ENCODE measurements around the gene TBXAS1. TPM values are rescaled to one million over a fixed set of nuclear protein-coding genes. Genes with fewer than 3 reads are reported as not detected.

Gene TBXAS1
- polyA plus RNA-seq, 1 experiment = 53.2 TPM

- H3K27ac ChIP-seq (ENCODE audit: low read depth, low read length) = no peak overlapping the region
- ChIA-PET CTCF (interaction anchor here (0.6 kb wide), 1 partner anchor 247 kb away, joined by 3 read pairs; no protein-coding TSS in a partner anchor), POLR2A (no interaction called here)
- TF ChIP-seq, protein P1, sequence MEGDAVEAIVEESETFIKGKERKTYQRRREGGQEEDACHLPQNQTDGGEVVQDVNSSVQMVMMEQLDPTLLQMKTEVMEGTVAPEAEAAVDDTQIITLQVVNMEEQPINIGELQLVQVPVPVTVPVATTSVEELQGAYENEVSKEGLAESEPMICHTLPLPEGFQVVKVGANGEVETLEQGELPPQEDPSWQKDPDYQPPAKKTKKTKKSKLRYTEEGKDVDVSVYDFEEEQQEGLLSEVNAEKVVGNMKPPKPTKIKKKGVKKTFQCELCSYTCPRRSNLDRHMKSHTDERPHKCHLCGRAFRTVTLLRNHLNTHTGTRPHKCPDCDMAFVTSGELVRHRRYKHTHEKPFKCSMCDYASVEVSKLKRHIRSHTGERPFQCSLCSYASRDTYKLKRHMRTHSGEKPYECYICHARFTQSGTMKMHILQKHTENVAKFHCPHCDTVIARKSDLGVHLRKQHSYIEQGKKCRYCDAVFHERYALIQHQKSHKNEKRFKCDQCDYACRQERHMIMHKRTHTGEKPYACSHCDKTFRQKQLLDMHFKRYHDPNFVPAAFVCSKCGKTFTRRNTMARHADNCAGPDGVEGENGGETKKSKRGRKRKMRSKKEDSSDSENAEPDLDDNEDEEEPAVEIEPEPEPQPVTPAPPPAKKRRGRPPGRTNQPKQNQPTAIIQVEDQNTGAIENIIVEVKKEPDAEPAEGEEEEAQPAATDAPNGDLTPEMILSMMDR (IDR thresholded peaks at IDR 0.05; ENCODE audit: low read depth, low read length) = no peak
- DNase-seq (ENCODE audit: low read depth, low spot score) = no peak
- H3K4me3 ChIP-seq (ENCODE audit: low read depth, low read length) = no peak overlapping the region
- no peaks in the 10 kb centered on the region for H3K27me3 ChIP-seq (ENCODE audit: control insufficient read depth, insufficient read depth, low read length)
- peaks cover 6% of the 10 kb centered on the region for H3K9me3 ChIP-seq (ENCODE audit: control insufficient read depth, insufficient read depth, low read length)
Observed at GRCh38 chr7:139866047-139866837, 37.2 kb downstream of the TBXAS1 start.

DNA sequence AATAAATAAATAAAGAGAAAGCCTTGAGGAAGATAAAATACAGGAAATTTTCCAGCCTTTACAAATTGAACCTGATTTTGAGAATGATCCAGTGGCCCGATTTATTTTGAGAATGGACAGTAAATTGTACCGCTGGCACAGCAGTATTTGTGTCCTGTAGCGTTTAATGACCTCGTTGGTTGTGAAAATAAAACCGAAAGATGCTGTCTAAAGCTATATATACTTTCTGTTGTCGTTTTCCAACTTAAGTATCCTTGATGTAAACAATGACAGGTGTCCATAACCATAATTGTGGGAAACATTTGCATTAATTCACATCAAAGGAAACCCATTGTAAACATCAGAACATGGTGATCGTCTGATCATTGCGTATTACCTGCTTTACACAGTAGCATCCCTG is 38.8 kb downstream of the TBXAS1 start:
- Histone ChIP-seq H3K4me3 (ENCODE audit: low read depth, low read length) (no peak overlapping the region), H3K9me3 (ENCODE audit: control insufficient read depth, insufficient read depth, low read length) (peaks cover 6% of the 10 kb centered on the region), H3K27ac (ENCODE audit: low read depth, low read length) (no peak overlapping the region), H3K27me3 (ENCODE audit: control insufficient read depth, insufficient read depth, low read length) (no peaks in the 10 kb centered on the region)
- TF ChIP-seq, protein P1 (IDR thresholded peaks at IDR 0.05; ENCODE audit: low read depth, low read length) = no peak
- ChIA-PET CTCF (no interaction called here), POLR2A (no interaction called here)
- DNase-seq (ENCODE audit: low read depth, low spot score) = no peak

DNA sequence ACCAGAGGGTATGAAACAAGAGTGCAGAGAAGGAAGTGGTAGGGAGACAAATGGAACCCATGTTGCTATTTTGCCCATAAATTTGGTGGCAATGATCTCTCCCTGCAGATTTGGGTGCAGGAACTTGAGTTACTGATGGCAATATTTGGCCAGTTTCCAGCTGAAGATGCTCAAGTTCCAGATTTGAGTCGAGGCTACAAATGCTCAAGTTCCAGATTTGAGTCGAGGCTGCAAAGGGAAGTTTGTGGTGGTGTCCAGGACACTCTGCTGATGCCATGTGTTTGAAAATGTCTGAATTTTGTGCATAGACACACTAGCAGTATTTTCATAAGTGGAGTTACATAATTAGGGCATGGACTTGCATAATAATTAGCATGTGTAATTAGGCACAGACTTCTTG is 40.8 kb downstream of the TBXAS1 start:
- Histone ChIP-seq H3K9me3 (ENCODE audit: control insufficient read depth, insufficient read depth, low read length) (peaks cover 3% of the 10 kb centered on the region), H3K4me3 (ENCODE audit: low read depth, low read length) (no peak overlapping the region), H3K27me3 (ENCODE audit: control insufficient read depth, insufficient read depth, low read length) (no peaks in the 10 kb centered on the region), H3K27ac (ENCODE audit: low read depth, low read length) (no peak overlapping the region)
- no peak for DNase-seq (ENCODE audit: low read depth, low spot score)
- ChIA-PET POLR2A (no interaction called here), CTCF (no interaction called here)
- TF ChIP-seq, protein P1 (IDR thresholded peaks at IDR 0.05; ENCODE audit: low read depth, low read length) = no peak

DNA sequence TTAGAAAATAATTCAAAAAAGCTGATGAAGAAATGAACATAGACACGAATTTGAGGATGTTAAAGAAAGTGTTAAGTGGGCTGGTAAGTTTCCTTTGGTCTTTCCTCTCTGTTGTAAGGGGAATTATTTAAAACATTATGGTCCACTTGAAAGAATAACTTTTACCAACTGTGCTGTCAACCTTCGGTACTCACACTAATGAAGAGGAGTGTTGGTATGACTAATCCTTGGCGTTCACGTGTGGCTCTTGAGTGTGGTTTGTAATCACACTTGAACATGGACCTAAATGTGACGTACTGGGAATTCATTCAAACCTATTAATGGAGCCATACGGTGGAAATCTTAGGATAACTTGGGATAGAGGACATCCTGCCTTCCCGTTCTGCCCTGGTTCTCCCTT is 41.3 kb downstream of the TBXAS1 start:
- Histone ChIP-seq H3K27ac (ENCODE audit: low read depth, low read length) (no peak overlapping the region), H3K4me3 (ENCODE audit: low read depth, low read length) (no peak overlapping the region), H3K9me3 (ENCODE audit: control insufficient read depth, insufficient read depth, low read length) (peaks cover 2% of the 10 kb centered on the region; the same call in 1 of the 2 replicates), H3K27me3 (ENCODE audit: control insufficient read depth, insufficient read depth, low read length) (no peaks in the 10 kb centered on the region)
- TF ChIP-seq, protein P1 (IDR thresholded peaks at IDR 0.05; ENCODE audit: low read depth, low read length) = no peak
- POLR2A ChIA-PET = no interaction called here
- DNase-seq (ENCODE audit: low read depth, low spot score) = no peak
- CTCF ChIA-PET = no interaction called here

GRCh38 chr7:139871331-139871730 is 42.3 kb downstream of the TBXAS1 start:
- TF ChIP-seq, protein P1 (IDR thresholded peaks at IDR 0.05; ENCODE audit: low read depth, low read length) = no peak
- Histone ChIP-seq H3K9me3 (ENCODE audit: control insufficient read depth, insufficient read depth, low read length) (peaks cover 2% of the 10 kb centered on the region; the same call in 1 of the 2 replicates), H3K4me3 (ENCODE audit: low read depth, low read length) (peak overlapping the region; percentile 5; the same call in 1 of the 2 replicates), H3K27me3 (ENCODE audit: control insufficient read depth, insufficient read depth, low read length) (no peaks in the 10 kb centered on the region), H3K27ac (ENCODE audit: low read depth, low read length) (peak overlapping the region; percentile 87)
- peak; percentile 60 for DNase-seq (ENCODE audit: low read depth, low spot score)
- POLR2A ChIA-PET = interaction anchor here (0.6 to 1.7 kb wide), 7 partner anchors 19 to 192 kb away, joined by 3 to 9 read pairs (median 5); partner anchors contain the start of gene HIPK2
- CTCF ChIA-PET = interaction anchor here (1.1 kb wide), 1 partner anchor 252 kb away, joined by 5 read pairs; no protein-coding TSS in a partner anchor
